HG02571 (cell line): ENCODE results near the gene MED12L.

ENCODE experiments used
- ATAC-seq: cut with Tn5 transposase; IDR thresholded peaks from one replicate; pipeline ENCODE4 v1.9.1; 2021; ENCODE audit warnings: mild to moderate bottlenecking, moderate library complexity; ENCODE audit not compliant: unreplicated experiment

Gene MED12L

GRCh38 chr3:151281671-151282324 lies 196.3 kb downstream of the MED12L start:
- ATAC-seq = no peak

- ATAC-seq = peak; percentile 46
These were observed 197.5 kb downstream of the MED12L start for GRCh38 chr3:151282921-151283320.

- ATAC-seq = no peak
These were observed 197.9 kb downstream of the MED12L start for GRCh38 chr3:151283387-151283786.

DNA sequence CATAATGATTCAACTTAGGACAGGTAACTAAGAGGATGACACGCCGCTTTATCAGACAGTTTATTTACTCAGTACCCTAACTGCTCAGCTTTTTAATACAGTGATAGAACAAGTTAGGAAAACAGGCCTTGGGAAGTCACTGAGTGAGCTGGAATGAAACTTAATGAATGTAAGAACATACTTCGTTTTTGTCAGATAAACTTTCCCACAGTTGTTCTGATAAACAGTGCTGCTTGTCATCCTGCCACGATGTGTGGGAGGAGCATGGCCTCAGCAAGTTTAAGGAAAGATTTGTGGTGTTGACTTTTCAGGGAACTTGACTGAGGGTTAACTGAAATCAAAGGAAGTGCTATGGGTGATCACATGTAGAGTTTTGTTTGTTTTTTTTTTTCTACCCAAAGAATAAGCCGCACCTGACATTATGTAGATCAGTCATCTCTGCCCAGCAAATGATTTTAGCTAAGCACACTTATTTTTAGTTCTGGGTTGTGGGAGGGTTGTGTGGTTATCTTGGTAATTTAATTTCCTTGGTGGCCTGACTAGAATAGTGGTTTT lies 198.5 kb downstream of the MED12L start:
- no peak for ATAC-seq

GRCh38 chr3:151285940-151286339 lies 200.5 kb downstream of the MED12L start:
- no peak for ATAC-seq

DNA sequence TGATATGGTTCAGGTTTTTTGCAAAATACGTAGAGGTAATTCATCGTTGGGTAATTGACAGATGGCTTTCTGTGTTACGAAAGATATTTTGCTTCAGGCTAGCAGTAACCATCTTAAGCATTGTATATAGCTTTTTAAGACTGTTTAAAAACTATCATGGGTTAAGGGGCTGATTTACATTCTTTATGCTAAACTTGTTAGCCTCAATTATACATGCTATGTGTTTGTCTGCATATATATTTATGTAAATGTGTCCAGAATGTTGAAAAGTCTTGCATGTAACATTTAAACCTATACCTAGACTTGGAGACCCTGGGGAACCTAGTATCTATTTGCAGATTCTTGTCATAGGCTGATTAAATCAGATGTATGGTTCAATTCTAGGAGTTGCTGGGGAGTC lies 204.0 kb downstream of the MED12L start:
- no peak for ATAC-seq

- no peak for ATAC-seq
These were observed 205.2 kb downstream of the MED12L start for GRCh38 chr3:151290673-151291072.

DNA sequence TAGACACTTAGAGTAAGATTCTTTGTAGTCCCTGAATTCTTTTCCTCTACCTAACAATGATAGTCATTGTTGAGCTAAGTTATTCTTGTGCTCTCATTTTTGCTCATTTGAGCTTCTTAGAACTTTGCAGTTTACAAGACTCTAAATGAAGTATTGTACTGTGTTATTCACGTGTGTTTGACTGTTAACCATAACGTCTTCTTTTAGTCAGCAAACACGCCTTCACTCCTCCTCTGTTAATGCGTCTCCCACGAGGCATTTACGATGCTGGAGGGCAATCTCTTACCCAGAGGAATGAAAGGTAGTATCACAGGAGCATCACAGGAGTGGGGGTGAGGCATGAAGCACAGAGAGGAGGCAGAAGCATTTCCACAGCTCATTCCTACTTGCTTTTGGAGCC lies 207.7 kb downstream of the MED12L start:
- no peak for ATAC-seq

DNA sequence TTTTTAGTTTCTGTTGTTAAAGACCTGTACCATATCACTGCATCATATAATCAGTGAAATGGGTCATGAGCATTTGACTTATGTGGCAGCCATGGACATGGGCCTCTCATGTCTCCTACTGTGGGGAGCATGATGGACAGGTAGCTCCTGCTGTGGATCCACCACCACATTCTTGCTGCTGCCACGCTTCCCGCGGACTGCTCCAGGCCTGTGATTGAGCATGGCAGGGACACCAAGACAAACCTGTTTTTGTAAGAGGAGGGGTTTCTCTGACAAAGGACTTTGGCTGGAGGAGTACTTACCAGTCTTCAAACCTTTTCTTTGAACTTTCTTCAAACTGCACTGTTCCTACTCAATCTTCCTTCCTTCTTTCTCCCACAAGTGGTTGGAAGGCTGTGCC lies 210.8 kb downstream of the MED12L start:
- ATAC-seq = no peak

- no peak for ATAC-seq
These were observed 212.0 kb downstream of the MED12L start for GRCh38 chr3:151297429-151297828.

DNA sequence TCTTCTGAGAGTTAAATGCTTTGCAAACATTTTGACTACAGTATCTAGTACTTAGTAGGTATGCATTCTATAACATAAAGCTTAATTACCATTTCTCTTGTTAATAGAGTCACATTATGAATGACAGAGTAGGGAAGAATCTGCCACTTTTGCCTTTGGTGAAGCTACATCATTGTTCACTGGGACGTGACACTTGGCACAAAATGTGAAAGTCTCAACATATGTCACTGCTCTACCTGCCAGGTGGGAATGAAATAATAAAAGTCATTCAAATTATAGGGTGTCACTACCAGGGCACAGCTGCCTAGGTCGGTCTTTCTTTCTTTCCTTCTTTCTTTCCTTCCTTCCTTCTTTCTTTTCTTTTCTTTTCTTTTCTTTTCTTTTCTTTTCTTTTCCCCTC lies 213.5 kb downstream of the MED12L start:
- no peak for ATAC-seq

- no peak for ATAC-seq
These were observed 215.1 kb downstream of the MED12L start for GRCh38 chr3:151300539-151300938.

DNA sequence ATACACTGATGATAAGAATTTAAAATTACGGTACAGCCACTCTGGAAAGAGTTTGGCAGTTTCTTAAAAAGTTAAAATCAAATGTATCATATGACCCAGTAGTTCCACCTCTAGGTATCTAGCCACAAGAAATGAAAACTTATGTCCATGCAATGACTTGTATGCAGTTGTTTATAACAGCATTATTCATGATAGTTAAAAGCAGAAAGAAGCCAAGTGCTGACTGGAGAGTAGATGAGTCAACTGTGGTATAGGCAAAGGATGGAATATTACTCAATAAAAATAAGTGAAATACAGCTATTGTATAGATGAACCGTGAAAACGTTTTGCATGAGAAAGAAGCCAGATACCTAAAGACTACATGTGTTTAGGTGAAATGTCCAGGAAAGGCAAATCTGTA lies 216.3 kb downstream of the MED12L start:
- ATAC-seq = no peak

DNA sequence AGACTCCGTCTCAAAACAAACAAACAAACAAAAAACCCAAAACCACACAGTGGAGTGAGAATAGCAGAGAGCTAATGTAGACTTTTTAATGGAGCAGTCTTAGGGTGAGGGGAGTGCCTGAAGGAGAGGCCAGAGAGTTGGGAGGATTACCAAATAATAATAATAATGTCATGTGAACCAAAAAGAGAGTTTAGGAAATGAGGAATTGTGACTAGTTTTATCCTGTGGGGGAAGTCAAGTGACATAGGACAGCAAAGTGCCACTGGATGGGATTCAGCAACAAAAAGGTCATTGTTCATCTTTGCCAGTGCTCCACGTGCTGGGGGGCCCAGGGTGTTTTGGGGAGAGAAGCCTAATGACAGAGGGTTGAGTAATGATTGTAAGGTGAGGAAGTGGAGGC lies 218.3 kb downstream of the MED12L start:
- ATAC-seq = no peak

DNA sequence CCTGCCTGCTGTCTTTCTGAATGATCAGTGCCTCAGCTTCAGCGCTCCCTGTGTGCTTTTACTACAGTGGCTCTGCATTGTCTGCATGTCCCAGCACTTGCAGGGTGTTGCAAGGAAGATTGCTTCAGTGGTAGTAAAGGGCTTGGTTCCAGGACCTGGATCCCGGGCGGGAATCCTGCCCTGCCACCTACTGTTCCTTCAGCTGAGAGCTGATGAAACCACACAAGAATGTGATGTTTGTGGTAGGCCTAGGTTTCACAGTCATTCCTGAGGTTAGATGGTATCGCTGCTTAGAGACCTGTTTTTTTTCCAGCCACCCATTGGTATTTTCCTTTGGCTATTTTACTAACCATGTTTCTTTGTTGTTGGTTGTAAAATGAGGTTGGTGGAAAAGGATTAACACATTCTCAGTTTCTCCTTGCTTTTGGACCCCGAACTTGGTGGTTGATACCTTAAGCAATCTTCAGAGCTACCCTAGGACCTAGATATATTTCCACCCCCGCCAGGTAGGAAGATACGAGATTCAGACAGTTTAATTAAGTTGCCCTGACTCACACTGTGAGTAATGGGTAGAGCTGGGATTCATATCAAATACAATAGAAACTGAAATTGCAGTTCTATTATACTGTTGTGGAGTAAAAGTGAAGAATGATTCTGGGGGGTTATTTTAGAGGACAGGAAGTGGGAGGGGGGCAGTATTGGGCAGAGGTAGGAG lies 219.8 kb downstream of the MED12L start:
- no peak for ATAC-seq

DNA sequence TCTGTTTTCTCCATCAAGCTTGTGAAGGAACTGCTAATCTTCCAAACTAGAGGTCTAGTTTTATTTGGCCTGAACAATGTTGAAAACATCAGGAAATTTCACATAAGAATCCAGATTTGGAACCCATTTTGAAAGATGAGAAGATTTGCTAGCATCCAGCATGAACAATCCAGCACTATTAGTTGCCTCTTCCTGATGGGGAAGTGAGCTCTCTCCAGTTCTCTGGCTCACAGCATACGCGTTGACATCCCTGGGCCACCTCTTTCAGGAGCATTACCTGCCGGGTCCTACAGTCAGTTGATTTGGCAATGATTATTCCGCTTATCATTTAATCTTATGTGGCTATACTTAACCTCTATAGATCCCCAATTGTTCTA lies 220.3 kb downstream of the MED12L start:
- no peak for ATAC-seq

DNA sequence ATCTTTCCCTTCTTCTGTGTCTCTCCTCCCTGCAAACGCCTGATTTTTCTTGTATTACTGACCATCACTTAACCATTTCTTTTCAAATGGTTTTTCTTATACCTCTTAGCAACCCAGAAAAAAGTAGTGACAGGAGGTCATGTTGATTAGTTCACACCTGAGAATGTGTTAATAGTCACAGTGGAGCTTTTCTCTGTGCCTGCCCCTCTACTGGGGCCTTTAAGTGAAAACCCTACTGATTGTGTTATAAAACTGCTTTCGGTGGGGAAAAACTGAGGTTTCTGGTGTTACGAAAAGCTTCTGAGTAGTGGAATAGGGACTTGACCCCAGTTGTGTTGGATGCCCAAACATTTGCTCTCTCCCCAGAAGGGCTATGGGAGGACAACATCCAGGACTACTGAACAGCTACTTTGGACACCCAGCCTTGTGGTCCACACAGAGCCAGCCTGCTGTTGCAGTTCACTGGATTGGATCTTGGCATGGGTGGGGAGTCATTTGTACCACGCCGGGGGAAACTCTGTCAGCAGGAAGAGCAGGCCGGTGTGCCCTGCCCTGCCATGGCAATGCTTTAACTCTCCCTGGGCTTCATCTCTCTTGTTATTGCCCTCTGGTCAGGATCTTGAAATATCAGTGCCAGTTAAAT lies 220.8 kb downstream of the MED12L start:
- ATAC-seq = no peak

DNA sequence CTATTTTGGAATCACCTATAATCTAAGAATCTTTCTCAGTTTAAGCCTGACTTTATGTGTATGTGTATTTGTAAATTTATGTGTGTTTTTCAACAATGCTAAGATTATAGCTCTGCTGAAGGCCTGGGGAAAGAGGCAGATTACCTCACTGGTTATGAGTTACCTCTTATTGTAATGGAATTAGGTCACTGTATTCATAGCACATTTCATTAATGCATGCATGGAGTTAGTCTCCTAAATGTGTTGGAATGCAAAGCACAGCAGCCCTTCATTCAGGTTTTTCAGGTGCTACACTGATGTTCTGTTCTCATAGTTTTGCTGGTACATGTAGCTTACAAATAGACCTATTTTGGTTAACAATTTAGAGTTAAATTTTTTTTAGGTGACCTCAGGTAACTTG lies 221.7 kb downstream of the MED12L start:
- ATAC-seq = no peak

- ATAC-seq = no peak
These were observed 222.4 kb downstream of the MED12L start for GRCh38 chr3:151307583-151308488.

DNA sequence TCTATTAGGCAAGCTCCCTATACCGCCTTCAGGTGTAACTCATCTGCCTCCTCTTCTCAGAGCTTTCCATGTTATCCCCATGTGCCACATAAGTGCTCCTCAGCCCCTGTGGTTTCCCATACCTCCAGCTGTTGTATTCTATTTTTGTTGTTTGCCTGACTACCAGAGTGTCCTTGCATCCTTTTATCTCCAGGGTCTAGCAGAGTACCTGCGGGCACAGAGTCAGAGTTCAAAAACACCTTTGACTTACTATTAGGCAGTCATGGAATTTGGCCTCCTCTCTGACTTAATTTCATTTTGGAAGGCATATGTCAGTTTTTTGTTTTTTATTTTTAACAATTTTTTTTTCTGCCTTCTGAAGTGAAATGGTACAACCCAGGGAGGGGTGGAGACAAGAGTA lies 224.1 kb downstream of the MED12L start:
- ATAC-seq = no peak

GRCh38 chr3:151312972-151313371 lies 227.5 kb downstream of the MED12L start:
- no peak for ATAC-seq
